Epithelial cell of proximal tubule (primary cell): ENCODE data around the gene CRIM1. TPM values are rescaled to one million over a fixed set of nuclear protein-coding genes. Genes with fewer than 3 reads are reported as not detected.

Experiments
- DNase-seq: peaks from one replicate; pipeline ENCODE4 v3.0.0-alpha.2; 2011; ENCODE audit warnings: low read depth
- H3K4me3 ChIP-seq: 2 replicates; pipeline ENCODE4 v1.5.1; 2011; ENCODE audit warnings: low read depth, mild to moderate bottlenecking, low read length
- CTCF ChIP-seq: conservative IDR thresholded peaks from 2 replicates; pipeline ENCODE4 v1.5.1; 2012; ENCODE audit warnings: low read depth, mild to moderate bottlenecking, low read length
- total RNA-seq: library from RNA; depleted of rRNA; stranded (reverse); fragments of >200 nt; gene quantifications from 2 replicates; pipeline ENCODE4 v1.2.3, GENCODE V29; 2015

Gene CRIM1
- total RNA-seq, 1 donor from 2014 or later = 143 TPM

GRCh38 chr2:36337354-36337753, 18.2 kb upstream of the CRIM1 start:
- TF ChIP-seq CTCF = no peak
- H3K4me3 ChIP-seq = no peak overlapping the region
- DNase-seq = no peak

- DNase-seq = no peak
- no peak overlapping the region for H3K4me3 ChIP-seq
- TF ChIP-seq CTCF = no peak
Measured at GRCh38 chr2:36338124-36338826, 17.3 kb upstream of the CRIM1 start.

- no peak for DNase-seq
- no peak for TF ChIP-seq CTCF
Measured at GRCh38 chr2:36338827-36339145, 16.8 kb upstream of the CRIM1 start.

GRCh38 chr2:36339607-36340218, 15.9 kb upstream of the CRIM1 start:
- TF ChIP-seq CTCF = no peak
- DNase-seq = no peak
- no peak overlapping the region for H3K4me3 ChIP-seq

More at GRCh38 chr2:36338827-36339145, 16.8 kb upstream of the CRIM1 start:
- no peak overlapping the region for H3K4me3 ChIP-seq

- no peak for TF ChIP-seq CTCF
- no peak for DNase-seq
- no peak overlapping the region for H3K4me3 ChIP-seq
Measured at GRCh38 chr2:36343606-36344005, 12.0 kb upstream of the CRIM1 start.

GRCh38 chr2:36348721-36349120, 6.9 kb upstream of the CRIM1 start:
- no peak overlapping the region for H3K4me3 ChIP-seq
- DNase-seq = no peak
- TF ChIP-seq CTCF = no peak

- no peak for TF ChIP-seq CTCF
- no peak for DNase-seq
- H3K4me3 ChIP-seq = no peak overlapping the region
Measured at GRCh38 chr2:36351291-36351690, 4.3 kb upstream of the CRIM1 start.
